Measurements from ENCODE around the gene KCNIP1.

KCNIP1 gene

DNA sequence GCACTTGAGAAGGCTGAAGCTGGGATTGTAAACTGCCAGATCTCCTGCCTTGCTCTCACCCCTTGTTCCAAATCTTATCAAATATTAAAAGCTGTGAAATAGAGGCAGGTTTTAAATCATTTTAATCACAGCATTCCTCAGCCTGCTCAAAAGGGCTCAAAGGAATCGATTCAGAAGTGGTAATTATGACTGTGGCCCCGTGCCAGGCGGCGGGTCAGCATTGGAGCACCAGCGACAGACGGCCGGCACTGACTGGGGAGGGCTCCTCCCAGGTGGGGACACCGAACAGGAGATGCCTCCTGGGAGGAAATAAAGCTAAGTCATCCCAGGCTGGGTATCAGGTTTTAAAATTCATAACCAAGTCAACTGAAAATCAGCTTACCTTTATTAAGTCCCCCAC lies 66.7 kb downstream of the KCNIP1 start:
- Histone ChIP-seq H3K9me3 (ENCODE audit: low read length) (no peaks in the 10 kb centered on the region), H3K9ac (ENCODE audit: low read length) (no peak overlapping the region), H3K36me3 (ENCODE audit: insufficient read depth, low read length) (no peaks in the 10 kb centered on the region), H3K4me1 (ENCODE audit: insufficient read depth, low read length, severe bottlenecking) (no peaks in the 10 kb centered on the region), H3K4me3 (ENCODE audit: low read depth, low read length, poor library complexity, severe bottlenecking) (no peak overlapping the region), H3F3A (ENCODE audit: insufficient read depth, low read length) (no peaks in the 10 kb centered on the region), H4K20me1 (ENCODE audit: insufficient read depth, low read length) (no peaks in the 10 kb centered on the region), H3K4me2 (ENCODE audit: low read length) (no peak overlapping the region), H3K79me2 (ENCODE audit: insufficient read depth, low read length) (no peaks in the 10 kb centered on the region), H2AFZ (ENCODE audit: low read length) (no peak overlapping the region), H3K9me2 (ENCODE audit: low read depth, low read length) (no peaks in the 10 kb centered on the region), H3K27ac (ENCODE audit: low read depth, low read length, poor library complexity, severe bottlenecking) (no peak overlapping the region), H3K27me3 (ENCODE audit: insufficient read depth, low read length) (no peaks in the 10 kb centered on the region)
- TF ChIP-seq EZH2 (IDR thresholded peaks at IDR 0.05; ENCODE audit: borderline replicate concordance, low read length), result no peak
- TF ChIP-seq, protein P1, sequence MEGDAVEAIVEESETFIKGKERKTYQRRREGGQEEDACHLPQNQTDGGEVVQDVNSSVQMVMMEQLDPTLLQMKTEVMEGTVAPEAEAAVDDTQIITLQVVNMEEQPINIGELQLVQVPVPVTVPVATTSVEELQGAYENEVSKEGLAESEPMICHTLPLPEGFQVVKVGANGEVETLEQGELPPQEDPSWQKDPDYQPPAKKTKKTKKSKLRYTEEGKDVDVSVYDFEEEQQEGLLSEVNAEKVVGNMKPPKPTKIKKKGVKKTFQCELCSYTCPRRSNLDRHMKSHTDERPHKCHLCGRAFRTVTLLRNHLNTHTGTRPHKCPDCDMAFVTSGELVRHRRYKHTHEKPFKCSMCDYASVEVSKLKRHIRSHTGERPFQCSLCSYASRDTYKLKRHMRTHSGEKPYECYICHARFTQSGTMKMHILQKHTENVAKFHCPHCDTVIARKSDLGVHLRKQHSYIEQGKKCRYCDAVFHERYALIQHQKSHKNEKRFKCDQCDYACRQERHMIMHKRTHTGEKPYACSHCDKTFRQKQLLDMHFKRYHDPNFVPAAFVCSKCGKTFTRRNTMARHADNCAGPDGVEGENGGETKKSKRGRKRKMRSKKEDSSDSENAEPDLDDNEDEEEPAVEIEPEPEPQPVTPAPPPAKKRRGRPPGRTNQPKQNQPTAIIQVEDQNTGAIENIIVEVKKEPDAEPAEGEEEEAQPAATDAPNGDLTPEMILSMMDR (IDR thresholded peaks at IDR 0.05; ENCODE audit: low read length), result no peak

DNA sequence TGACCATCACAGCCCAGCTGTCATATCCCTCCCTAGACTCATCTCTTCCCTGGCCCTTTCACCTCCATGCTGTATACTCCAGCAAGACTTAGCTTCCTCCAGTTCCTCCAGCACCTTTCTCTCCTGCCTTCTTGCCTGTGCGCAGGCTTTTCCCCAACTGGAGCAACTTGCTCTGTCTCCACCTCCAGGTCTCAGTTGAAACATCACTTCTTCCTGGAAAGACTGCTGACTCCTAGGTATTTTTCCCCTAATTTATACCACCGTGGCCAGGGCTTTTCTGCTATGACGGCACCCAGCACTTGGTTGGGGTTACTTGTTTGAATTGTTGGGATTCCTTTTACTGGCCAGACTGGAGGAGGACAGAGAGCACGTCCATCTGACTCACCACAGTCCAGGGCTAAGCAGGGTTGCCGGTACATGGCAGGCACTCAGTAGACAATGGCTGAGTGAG lies 67.5 kb downstream of the KCNIP1 start:
- Histone ChIP-seq H3F3A (ENCODE audit: insufficient read depth, low read length) (no peaks in the 10 kb centered on the region), H3K27me3 (ENCODE audit: insufficient read depth, low read length) (no peaks in the 10 kb centered on the region), H2AFZ (ENCODE audit: low read length) (no peak overlapping the region), H3K9me3 (ENCODE audit: low read length) (no peaks in the 10 kb centered on the region), H3K79me2 (ENCODE audit: insufficient read depth, low read length) (no peaks in the 10 kb centered on the region), H4K20me1 (ENCODE audit: insufficient read depth, low read length) (no peaks in the 10 kb centered on the region), H3K9ac (ENCODE audit: low read length) (no peak overlapping the region), H3K4me1 (ENCODE audit: insufficient read depth, low read length, severe bottlenecking) (no peaks in the 10 kb centered on the region), H3K9me2 (ENCODE audit: low read depth, low read length) (no peaks in the 10 kb centered on the region), H3K4me3 (ENCODE audit: low read depth, low read length, poor library complexity, severe bottlenecking) (no peak overlapping the region), H3K36me3 (ENCODE audit: insufficient read depth, low read length) (no peaks in the 10 kb centered on the region), H3K4me2 (ENCODE audit: low read length) (no peak overlapping the region), H3K27ac (ENCODE audit: low read depth, low read length, poor library complexity, severe bottlenecking) (no peak overlapping the region)
- no peak for TF ChIP-seq EZH2 (IDR thresholded peaks at IDR 0.05; ENCODE audit: borderline replicate concordance, low read length)
- TF ChIP-seq, protein P1 (IDR thresholded peaks at IDR 0.05; ENCODE audit: low read length), result no peak

DNA sequence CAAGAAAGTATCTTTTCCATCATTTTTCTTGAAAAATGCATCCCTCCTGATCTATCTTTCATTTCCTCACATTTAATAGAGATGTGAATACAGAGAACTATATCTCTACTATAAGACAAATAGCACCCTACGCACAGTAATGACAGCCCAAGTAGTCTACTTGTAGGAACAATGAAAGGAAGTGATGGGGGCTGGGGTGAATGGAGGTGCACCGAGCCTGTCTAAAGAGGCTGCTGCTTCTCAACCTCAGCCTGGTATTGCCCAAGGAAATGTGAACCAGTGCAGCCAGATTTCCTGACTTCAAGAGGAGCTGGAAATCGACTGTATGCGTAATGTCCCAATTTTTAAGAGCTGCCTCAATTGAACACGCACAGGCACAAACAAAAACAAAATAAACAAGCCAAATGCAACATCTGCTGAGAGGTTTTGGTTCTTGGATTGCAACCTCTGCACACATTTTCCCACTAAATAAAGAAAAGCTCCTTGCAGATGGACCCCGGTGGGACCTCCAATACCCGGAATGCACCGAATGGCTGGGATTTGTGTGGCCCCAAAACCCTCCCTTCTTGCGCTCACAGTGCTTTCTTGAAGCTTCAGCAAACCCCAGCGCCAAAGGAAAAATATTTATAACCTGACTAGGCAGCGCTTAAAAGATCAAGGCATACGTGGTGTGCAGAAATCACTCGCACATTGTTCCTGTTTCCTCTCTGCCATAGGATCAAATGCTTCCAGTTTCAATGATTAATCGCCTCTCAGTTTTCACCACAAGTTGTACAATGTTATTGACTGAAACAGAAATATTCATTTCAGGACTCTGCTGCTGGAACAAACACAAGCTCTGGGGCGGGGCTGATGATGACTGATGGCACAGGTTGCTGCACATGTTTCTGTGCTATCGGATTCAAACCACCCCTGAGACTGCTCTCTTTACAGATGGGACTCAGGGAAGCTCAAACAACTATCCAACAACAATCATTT lies 68.3 kb downstream of the KCNIP1 start:
- TF ChIP-seq, protein P1 (IDR thresholded peaks at IDR 0.05; ENCODE audit: low read length), result no peak
- TF ChIP-seq EZH2 (IDR thresholded peaks at IDR 0.05; ENCODE audit: borderline replicate concordance, low read length), result no peak
- Histone ChIP-seq H3K4me3 (ENCODE audit: low read depth, low read length, poor library complexity, severe bottlenecking) (no peak overlapping the region), H4K20me1 (ENCODE audit: insufficient read depth, low read length) (no peaks in the 10 kb centered on the region), H3K4me2 (ENCODE audit: low read length) (no peak overlapping the region), H3K9ac (ENCODE audit: low read length) (no peak overlapping the region), H3K27ac (ENCODE audit: low read depth, low read length, poor library complexity, severe bottlenecking) (no peak overlapping the region), H3F3A (ENCODE audit: insufficient read depth, low read length) (no peaks in the 10 kb centered on the region), H3K9me2 (ENCODE audit: low read depth, low read length) (no peaks in the 10 kb centered on the region), H3K9me3 (ENCODE audit: low read length) (no peaks in the 10 kb centered on the region), H3K4me1 (ENCODE audit: insufficient read depth, low read length, severe bottlenecking) (no peaks in the 10 kb centered on the region), H3K79me2 (ENCODE audit: insufficient read depth, low read length) (no peaks in the 10 kb centered on the region), H3K36me3 (ENCODE audit: insufficient read depth, low read length) (no peaks in the 10 kb centered on the region), H3K27me3 (ENCODE audit: insufficient read depth, low read length) (no peaks in the 10 kb centered on the region), H2AFZ (ENCODE audit: low read length) (no peak overlapping the region)
